A673 (cell line): ENCODE data around the gene ASTN2. TPM values are rescaled to one million over a fixed set of nuclear protein-coding genes. Genes with fewer than 3 reads are reported as not detected.

Source experiments
- BruUV-seq: library from RNA; stranded (reverse); fragments of 400-500 nt; replicated peaks from 2 replicates; lab custom pipeline; 2021; lab: Mats Ljungman, UMichigan
- CTCF ChIA-PET: fragments of 300-600 bp; sonication (Branson Sonifier 250); formaldehyde crosslinking; loops from one replicate; lab custom pipeline; 2022; ENCODE audit warnings: antibody characterized with exemption; lab: Charles Lee
- POLR2A ChIA-PET: fragments of 300-600 bp; sonication (Branson Sonifier 250); formaldehyde crosslinking; loops from one replicate; lab custom pipeline; 2022; ENCODE audit warnings: antibody characterized with exemption; ENCODE audit not compliant: low non-redundant PET; lab: Charles Lee
- DNase-seq: peaks from one replicate; pipeline ENCODE4 v3.0.0-alpha.2; 2015; ENCODE audit warnings: low spot score
- H3K27ac ChIP-seq: fragments of 200-600 bp; sonication (generic); 2 replicates; pipeline ENCODE4 v1.5.1; 2016; ENCODE audit warnings: mixed run types, low read depth, mild to moderate bottlenecking, mixed read lengths, antibody characterized with exemption, low read length; ENCODE audit not compliant: poor library complexity, severe bottlenecking
- H3K27me3 ChIP-seq: fragments of 200-600 bp; sonication (generic); replicated peaks from 2 replicates; pipeline ENCODE4 v1.6.1; 2017; ENCODE audit warnings: mixed run types, low read depth, mild to moderate bottlenecking, mixed read lengths, antibody characterized with exemption, low read length; ENCODE audit not compliant: insufficient read depth, poor library complexity
- H3K36me3 ChIP-seq: fragments of 200-600 bp; sonication (generic); 2 replicates; pipeline ENCODE4 v1.6.1; 2016; ENCODE audit warnings: mixed run types, mild to moderate bottlenecking, mixed read lengths, antibody characterized with exemption, low read length; ENCODE audit not compliant: insufficient read depth, poor library complexity, severe bottlenecking
- H3K4me1 ChIP-seq: fragments of 200-600 bp; sonication (generic); 2 replicates; pipeline ENCODE4 v1.6.1; 2017; ENCODE audit warnings: mixed run types, mild to moderate bottlenecking, mixed read lengths, antibody characterized with exemption, low read length; ENCODE audit not compliant: insufficient read depth, poor library complexity, severe bottlenecking
- H3K4me3 ChIP-seq: fragments of 200-600 bp; sonication (generic); 2 replicates; pipeline ENCODE4 v1.5.1; 2016; ENCODE audit warnings: low read depth, mixed run types, mild to moderate bottlenecking, mixed read lengths, low read length; ENCODE audit not compliant: poor library complexity, severe bottlenecking
- H3K9me3 ChIP-seq: fragments of 200-600 bp; sonication (generic); 2 replicates; pipeline ENCODE4 v1.6.1; 2016; ENCODE audit warnings: mixed run types, low read depth, mild to moderate bottlenecking, mixed read lengths, antibody characterized with exemption, low read length; ENCODE audit not compliant: poor library complexity, severe bottlenecking
- CTCF ChIP-seq: fragments of 300-800, 200-600 bp; sonication (generic); conservative IDR thresholded peaks from 2 replicates; pipeline ENCODE4 v1.5.1; 2017; ENCODE audit warnings: low read depth, mild to moderate bottlenecking, antibody characterized with exemption, low read length, moderate library complexity, mixed read lengths
- EZH2 ChIP-seq: fragments of 200-600 bp; sonication (generic); IDR thresholded peaks from 2 replicates; pipeline ENCODE4 v1.6.1; 2017; ENCODE audit warnings: borderline replicate concordance, low read depth, mild to moderate bottlenecking, mixed read lengths, antibody characterized with exemption, low read length; ENCODE audit not compliant: poor library complexity, severe bottlenecking
- intact Hi-C: fragments of 100-400 bp; cut with micrococcal nuclease; formaldehyde crosslinking; loops from one replicate; pipeline ENCODE4 v1.10.0; 2022; ENCODE audit not compliant: unreplicated experiment
- total RNA-seq: library from RNA; stranded (reverse); gene quantifications from 2 replicates; pipeline ENCODE4 v1.2.3, GENCODE V29; 2021

Gene ASTN2
- total RNA-seq, 1 experiment from 2014 or later: 3.4 TPM

GRCh38 chr9:116464423-116464822 is 950.4 kb downstream of the ASTN2 start:
- no peak for DNase-seq
- H3K27ac ChIP-seq: no peak overlapping the region
- intact Hi-C loops: no loop called here
- no TSS peak for BruUV-seq
- ChIA-PET CTCF (no interaction called here), POLR2A (no interaction called here)
- TF ChIP-seq EZH2 (no peak), CTCF (no peak)
- H3K4me3 ChIP-seq: no peak overlapping the region
- no peaks in the 10 kb centered on the region for H3K36me3 ChIP-seq
- peaks cover 15% of the 10 kb centered on the region for H3K4me1 ChIP-seq
- H3K27me3 ChIP-seq: no peaks in the 10 kb centered on the region
- no peaks in the 10 kb centered on the region for H3K9me3 ChIP-seq

GRCh38 chr9:116461632-116462031 is 953.2 kb downstream of the ASTN2 start:
- Histone ChIP-seq H3K27me3 (no peaks in the 10 kb centered on the region), H3K9me3 (peaks cover 7% of the 10 kb centered on the region), H3K36me3 (no peaks in the 10 kb centered on the region), H3K27ac (no peak overlapping the region), H3K4me1 (no peaks in the 10 kb centered on the region), H3K4me3 (no peak overlapping the region)
- BruUV-seq: no TSS peak
- ChIA-PET POLR2A (no interaction called here), CTCF (no interaction called here)
- intact Hi-C loops: no loop called here
- no peak for DNase-seq
- TF ChIP-seq CTCF (no peak), EZH2 (no peak)

GRCh38 chr9:116460026-116460425 is 954.8 kb downstream of the ASTN2 start:
- H3K4me3 ChIP-seq: no peak overlapping the region
- peaks cover 13% of the 10 kb centered on the region for H3K9me3 ChIP-seq
- DNase-seq: no peak
- ChIA-PET CTCF (no interaction called here), POLR2A (no interaction called here)
- no peaks in the 10 kb centered on the region for H3K4me1 ChIP-seq
- no peaks in the 10 kb centered on the region for H3K36me3 ChIP-seq
- no peaks in the 10 kb centered on the region for H3K27me3 ChIP-seq
- intact Hi-C loops: no loop called here
- H3K27ac ChIP-seq: no peak overlapping the region
- no TSS peak for BruUV-seq
- no peak for TF ChIP-seq CTCF
- no peak for TF ChIP-seq EZH2
